Stimulated activated CD8-positive, alpha-beta memory T cell treated with anti-CD3 and anti-CD28 coated beads, Interleukin-12 subunit alpha, Interleukin-12 subunit beta, amount 100 ng/mL, for 24 hours (primary cell): ENCODE results near the gene FRMD4A.
"Not testable (repeated sequence)": the region's sequence is repeated elsewhere in the genome, so short reads cannot be mapped to it uniquely, and the experiment has no call there.

Source experiments
- DNase-seq: peaks from one replicate; pipeline ENCODE4 v3.0.0-alpha.2; 2020; ENCODE audit errors: extremely low read depth

Gene FRMD4A

DNA sequence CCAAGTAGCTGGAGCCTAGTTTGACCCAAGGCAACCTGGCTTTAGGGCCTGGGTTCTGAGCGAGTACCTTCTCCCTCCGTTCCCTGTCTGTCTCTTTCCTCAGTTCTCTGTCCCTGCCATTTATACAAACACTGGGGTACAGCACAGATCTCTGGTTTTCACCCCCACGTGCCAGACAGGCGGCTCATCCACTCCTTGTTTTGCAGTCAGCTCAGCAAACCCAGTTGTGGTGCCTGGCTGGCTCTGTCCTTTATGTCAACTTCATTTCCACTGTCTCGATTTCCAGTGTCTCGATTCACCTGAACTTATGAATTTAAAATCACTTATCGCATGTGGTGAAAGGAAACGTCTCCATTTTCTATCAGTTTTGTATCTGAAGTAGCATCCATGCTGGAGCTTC is 230.8 kb downstream of the FRMD4A start:
- no peak for DNase-seq

DNA sequence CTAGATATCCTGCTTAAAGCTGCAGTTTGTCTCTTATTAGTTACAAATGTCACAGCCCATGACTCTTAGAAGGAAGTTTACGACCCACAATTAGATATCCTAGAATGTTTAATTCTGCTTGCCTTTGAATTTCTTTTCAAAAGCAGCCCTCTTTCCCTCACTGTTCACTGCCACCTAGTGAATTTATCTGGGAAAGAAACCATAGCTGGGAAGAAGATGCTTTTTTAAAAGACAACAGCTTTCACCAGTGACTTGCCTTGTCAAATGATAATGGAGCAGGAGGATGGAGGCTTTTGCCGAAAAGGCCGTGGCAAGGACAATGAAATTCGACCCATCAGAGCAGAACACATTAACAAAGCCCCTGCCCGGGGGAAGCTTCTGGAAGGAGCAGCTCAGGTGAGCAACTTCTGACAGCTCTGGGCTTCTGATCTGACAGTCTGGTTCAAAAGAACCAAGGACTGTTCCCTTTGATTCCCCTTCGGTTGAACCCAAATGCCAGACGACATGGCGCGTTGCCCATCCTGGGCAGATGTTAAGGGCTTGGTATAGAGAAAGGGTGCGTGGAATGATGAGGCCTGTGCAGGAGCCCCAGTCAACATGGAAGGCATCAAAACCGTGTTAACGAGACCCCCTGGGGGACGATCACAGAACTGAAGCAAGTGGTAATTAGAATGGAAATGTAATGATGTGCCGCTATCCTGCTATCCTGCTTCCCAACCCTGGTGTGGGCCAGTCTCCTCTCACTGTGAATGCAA is 236.8 kb downstream of the FRMD4A start:
- no peak for DNase-seq

DNA sequence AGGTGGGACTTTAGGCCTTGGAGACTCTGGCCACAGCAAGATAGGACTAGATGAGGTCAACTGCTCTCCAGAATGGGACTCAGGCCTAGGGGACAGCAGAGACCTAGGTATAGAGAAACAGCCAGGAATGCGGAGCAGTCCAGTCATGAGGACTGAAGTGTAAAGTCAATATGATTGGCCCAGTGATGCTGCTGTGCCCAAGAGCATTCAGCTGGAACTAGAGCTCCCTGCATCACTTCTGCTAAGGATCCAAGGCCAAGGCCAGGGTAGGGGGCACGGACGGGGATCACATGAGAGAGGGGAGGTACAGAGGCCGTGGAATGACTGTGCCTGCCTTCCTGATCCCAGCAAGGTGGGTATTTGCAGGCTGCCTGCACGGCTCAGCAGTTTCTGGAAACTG is 237.9 kb downstream of the FRMD4A start:
- DNase-seq = no peak

DNA sequence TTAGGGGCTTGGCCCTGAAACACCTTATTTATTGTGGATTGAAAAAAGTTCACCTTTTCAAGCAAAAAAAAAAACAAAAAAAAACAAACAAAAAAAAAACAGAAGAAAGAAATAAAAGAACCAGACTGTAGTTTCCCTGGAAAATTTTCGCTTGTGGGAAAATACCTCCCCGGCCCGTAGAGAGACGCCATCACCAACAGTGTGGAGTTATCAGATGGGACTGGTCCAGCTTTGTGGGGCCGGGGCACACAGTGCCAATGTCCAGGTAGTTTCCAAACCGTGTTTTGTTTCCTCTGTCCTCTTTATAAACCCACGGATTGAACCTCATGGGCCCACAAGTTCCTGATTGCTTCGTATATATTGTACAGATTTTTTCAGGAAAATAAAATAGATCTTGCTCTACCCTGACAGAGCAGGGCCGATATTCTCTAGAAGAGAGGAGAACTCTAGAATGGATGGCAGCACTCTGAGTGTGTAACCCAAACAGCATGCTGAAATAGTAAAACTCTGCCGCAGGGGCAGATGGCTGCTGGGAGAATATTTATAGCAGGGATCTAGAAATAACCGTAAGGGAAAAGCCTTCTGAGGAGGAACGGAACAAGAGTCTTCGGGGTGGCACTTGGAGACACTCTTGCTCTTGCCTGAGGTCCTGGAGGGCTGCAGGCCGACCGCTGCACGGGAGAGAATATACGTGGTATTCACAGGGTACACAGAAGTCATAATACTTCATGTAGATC is 241.0 kb downstream of the FRMD4A start:
- DNase-seq = no peak

DNA sequence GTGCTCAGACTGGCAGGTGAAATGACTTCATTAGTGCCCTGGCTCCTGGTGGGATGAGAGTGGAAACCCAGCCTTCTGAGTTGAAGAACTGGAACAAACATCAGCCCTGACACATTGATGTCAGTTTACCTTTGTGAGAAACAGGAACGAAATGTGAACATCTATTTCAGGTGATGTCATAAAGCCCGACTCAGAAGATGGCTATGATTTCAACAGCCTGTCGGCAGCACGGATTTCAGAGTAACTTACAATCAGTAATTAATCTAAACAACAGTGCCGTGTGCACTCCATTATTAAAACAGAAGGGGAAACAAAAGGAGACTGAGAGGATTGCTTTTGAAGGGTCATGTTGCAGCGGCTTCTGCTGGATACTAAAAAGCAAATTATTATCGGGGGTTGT is 243.2 kb downstream of the FRMD4A start:
- DNase-seq = no peak

DNA sequence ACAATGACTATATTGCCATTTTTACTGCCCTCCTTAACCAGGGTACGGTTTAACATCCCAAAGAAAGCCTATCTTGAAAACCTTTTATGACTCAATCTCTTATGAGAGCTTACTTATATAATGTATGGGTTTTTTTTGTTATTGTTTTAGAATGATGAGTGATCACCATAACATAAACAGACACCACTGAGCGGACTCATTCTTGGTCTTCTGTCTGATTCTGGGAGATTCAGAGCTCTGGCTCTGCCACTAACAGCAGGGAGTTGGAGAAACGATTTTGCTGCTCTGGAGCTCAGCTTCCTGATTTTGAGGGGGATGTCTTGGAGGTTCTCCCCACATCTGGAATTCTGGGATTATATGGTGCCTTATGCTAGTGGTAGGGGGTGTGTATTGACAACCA is 244.1 kb downstream of the FRMD4A start:
- no peak for DNase-seq

DNA sequence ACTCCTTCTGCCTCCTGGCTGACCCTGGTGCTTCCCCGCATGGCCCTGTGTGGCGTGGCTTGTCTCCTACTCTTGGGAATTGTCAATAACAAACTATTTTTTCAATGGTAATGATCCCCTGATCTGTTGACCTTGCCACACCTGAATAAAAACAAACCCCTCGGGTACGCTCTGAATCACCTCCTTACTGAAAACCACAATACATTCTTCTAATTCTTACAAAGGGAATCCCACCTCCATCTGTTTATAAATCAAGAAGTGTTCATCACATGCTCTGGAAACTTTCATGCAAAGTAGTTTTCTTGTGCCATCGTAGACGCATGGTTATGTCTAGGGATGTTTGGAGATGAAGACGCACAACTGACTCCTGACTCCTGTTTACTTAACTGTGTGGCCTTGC is 245.8 kb downstream of the FRMD4A start:
- DNase-seq = no peak

DNA sequence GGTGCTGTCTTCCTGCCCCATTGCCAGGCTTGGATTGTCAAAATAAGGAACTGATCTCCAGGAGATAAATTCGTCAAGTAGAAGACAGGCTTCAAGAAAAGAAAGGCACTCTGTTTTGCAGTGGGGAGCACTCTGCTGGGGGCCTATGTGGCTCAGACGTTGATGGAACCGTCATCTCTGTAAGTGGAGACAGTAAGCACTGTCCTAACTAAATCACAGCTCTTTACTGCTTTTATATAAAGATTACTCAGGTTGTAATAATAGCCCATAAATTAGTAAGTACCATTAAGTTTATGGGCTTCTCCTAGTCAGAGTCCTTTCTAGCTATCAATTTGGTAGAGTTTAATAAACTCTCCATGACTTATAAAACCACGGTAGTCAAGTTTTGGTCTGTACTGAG is 249.9 kb downstream of the FRMD4A start:
- DNase-seq = no peak

DNA sequence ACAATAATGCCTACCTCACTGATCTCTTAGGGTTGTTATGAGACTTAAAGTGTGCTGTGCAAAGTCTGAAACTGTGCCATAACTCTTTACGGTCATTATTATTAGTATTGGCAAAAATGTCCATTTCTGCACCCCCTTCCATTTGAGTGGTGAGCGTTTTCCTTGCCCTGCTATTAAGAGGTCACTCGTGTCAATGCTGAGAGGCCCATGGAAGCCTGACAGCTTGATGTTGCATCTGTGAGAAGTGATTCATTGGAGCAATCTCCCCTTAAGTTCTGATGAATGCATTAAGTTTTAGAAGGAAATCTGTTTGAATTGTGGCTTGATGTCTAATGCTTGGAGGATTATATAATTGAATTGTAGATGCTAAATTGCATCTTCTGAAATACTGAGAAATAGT is 253.3 kb downstream of the FRMD4A start:
- DNase-seq = no peak

DNA sequence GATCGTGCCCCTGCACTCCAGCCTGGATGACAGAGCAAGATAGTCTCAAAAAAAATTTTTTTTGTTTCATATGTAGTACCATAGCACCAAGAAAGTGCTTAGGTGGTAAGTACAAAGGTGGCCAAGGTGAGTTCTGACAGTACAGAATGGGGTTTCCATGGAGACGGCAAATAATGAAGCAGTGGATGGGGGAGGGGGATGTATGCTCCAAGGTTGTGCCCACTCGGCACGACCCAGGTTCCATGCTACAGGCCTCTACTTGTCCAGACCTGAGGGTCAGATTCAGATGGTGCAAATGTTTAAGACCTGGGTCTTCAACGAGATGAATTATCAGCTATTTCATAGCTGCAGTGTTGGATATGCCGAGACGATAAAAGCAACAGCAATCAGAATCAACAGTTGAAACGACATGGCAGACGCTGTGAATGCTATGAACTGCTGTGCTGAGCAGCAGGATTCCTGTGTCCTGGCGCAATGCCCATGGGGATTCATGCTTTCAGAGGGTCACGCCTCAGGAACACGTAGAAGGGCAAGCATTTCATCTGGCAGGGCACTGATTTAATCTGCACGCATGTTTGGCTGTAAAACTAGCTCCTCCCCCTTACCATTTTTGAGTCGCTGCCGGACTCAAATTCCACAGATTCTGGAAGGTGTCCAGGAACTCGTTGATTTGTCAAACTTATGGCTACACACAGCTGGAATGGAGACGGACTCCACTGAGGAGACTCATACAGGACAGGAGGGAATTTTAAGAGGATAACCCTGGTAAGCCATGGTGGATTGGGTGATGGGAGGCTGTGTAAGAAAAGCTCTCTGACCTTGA is 256.5 kb downstream of the FRMD4A start:
- no peak for DNase-seq

DNA sequence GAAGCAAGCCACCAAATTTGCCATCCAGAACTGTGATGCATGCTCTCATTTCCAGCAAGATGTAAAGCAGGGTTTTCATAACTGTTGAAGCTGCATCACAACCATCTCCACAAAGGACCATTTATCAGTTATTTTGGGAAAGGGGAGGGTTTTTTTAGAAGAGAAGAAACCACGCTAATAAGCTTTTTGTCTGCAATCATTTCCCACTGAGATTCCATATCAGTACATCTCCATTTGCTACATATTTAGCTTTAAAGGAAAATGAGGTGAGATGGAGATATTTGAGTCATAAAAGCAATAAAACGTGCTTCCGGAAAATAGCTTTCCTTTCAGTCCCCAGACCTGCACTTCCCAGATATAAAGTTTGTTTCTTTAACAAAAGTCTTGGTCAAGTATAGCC is 258.2 kb downstream of the FRMD4A start:
- DNase-seq = no peak

DNA sequence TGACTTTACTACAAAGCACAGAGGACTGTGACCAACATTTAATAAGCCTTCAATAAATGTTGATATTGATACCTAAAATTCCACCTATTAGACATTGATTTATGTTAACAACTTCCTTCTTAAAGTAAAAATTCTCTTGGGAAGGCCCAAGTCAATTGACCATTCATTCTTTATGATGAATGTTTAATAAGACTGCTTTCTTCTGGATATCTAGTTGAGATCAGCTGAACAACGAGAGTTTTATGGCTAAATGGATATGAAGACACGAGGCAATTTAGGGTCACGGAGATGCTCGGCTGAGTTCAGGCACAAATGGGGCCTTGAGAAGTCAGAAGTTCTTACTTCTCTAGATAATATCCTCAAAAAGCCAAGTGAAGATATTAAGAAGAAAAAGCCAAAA is 258.8 kb downstream of the FRMD4A start:
- no peak for DNase-seq

DNA sequence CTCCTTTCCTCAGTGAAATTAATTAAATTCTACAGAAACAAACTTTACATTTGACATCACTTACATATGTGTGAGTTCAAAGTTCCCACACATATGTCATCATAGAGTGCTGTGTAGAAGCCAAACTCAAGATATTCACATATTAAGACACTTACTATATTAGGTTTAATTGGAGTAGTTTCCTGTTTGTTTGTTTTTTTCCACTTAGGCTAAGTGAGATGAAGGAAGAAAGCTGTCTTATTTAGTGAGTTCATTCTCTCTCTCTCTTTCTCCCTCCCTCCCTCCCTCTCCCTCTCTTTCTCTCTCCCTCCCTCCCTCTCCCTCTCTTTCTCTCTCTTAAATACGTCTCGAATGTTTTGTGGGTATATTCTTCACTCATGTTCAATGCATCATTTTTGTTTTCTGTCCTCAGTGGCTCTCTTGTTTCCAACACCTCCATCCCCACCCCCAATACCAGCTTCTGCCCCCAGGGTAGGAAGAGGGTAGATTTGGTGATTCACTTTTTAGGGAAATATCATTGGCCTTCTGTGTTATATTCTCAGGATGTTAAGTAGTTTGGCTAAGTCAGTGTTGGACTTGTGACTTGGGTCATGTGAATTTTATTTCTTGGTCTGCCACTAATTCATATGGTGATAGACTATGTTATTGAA is 262.0 kb downstream of the FRMD4A start:
- no peak for DNase-seq

DNA sequence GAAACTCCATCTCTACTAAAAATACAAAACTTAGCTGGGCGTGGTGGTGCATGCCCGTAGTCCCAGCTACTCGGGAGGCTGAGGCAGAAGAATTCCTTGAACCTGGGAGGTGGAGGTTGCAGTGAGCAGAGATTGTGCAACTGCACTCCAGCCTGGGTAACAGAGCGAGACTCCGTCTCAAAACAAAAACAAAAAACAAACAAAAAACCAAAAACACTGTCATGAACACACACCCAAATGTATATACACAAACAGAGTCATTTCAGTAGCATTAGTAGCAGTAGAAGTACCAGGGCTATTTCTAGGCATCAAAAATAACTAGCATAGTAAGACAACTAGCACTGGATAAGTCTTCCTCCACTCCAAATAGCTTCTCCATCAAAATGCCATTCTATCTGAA is 263.1 kb downstream of the FRMD4A start:
- not testable (repeated sequence) for DNase-seq

DNA sequence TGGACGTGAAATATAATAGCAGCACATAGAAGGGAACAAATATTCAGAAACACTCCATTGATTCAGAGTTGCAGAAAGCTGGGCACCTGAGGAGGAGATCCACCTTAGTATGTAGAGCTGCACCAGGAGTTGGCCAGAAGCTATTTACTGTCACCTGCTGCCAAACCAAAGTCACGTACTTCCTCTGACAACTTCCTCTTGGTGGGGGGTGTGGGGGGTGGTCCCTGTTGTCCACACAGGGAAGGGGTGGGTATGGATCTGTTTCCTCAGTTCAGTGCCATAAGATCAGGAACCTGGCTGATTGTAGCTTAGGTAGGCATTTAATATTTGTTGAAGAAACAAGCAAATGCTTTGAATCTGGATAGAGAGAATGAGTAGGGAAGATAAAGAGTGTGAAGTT is 264.6 kb downstream of the FRMD4A start:
- DNase-seq = no peak

DNA sequence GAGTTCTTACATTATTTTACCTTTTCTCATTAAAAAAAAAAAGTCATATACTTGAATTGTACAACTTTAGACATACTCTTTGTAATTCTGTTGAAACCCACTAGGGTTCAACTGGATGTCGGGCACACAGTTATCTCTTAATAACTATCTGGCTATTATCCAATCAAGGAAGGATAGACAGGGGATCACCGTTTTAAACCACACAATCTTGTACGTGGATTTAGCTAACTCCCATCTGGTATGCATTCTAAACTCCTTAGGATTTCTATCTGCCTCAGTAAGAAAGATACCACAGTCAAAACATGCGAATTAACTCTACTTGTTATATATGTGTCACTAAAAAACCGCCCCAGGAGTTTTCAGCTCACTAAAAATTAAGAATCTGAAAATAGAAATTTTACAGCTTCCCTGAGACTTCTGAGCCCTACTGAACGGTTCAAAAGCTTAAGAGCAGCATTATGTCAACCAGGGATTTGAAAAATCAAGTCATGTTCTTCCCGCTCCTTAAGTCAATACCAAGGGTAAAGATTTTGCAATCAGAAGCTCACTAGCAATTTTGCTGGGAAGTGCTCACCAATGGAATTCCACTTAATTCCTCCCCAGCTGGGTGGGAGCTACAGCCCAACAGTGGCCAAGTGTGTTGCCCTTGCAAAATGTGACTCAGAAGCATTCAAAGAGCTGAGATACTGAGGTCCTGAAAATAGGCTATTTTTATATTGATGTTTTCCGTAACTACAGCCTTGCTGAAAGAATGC is 267.0 kb downstream of the FRMD4A start:
- DNase-seq = no peak

DNA sequence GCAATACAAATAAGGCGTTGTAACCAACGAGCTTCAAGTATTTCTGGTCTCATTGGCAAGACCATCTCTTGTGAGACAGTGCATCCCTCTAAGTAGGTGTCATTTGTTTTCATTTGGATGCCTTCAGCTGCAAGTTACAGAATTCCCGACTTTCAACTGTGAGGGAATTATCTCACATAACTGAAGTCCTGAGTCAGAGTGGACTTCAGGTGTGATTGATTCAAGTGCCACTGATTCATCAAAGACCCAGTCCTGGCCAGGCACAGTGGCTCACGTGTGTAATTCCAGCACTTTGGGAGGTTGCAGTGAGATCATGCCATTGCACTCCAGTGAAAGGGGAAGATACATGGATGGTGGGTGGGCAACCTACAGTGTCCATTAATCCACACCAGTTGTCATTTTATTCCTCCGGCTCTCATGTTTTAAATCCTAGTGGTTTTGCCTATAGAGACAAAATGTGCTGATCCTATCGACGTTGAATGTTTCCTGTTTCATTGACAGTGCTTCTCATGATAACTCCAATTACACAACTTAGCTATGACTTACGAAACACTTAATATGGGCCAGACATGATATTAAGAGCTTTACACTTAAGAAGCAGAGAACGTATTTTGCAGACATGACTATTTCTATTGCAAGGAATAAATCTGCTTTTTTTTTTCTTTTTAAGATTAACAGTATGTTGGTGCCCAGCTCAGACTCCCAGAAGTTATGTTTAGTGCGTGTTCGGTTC is 268.0 kb downstream of the FRMD4A start:
- DNase-seq = no peak

DNA sequence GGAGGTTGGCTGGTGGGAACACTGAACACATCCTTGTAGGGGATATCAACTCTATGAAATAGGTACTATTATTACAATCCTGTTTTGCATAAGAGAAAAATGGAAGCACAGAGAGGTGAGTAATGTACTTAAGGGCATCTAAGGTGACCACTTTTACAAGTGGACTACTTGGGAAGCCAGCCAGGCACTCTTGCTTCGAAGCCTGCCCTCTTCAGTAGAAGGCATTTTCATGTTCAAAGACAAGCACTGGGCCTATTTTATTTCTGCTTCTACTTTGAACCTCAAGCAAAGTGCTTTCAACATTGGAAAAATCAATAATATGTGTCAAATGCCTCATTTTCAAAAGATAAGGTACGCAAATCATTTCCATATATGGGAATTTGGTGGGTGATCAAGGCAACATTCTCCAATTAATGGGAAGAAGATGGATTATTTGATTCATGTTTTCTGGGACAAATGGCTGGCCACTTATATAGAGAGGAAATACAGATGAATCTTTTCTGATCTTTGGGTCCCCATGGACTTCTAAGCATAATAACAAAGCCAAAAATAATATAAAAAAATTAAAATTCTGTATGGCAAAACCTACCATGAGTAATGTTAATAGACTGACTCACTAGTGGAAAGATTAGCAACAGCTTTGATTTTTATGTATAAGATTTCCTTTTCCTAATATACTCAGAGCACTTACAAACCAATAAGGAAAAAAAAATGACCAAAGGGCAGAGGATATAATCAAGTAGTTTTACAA is 270.2 kb downstream of the FRMD4A start:
- DNase-seq = no peak

DNA sequence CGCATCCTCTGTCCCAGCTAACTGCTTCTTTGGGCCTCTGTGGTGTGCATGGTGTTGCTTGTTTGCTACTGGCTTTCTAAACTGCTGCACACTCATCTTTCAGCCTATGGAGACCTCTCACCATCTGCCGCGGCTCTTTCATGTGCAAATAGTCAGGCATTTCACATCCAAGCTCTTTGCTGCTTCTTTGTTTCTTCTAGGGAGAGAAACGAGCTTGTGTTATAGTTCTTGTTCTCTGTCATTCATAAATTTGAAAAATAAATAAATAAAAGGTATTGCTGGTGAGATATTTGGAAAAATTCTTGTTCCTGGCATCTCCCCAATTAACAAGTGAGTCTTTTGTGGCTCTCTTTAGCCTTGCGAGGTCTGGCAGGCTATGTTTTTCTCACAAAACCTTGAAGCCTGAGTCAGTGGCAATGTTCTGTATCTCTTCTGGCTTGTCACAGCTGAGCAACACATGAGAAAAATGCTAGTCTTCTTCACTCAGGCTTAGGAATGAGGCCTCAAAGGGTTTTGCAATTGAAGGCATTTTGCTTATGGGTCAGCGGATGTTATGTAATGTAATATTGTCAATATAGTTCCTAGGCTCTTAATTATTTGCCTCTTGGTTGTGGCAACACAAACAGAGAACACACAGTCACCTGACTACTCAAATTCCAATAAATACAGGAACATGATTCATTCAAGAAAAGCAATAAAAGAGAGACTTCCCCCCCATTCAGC is 274.0 kb downstream of the FRMD4A start:
- DNase-seq = no peak
